Heart left ventricle (tissue), 16 donors: Measurements from ENCODE around the gene GLI2. TPM values are rescaled to one million over a fixed set of nuclear protein-coding genes. Genes with fewer than 3 reads are reported as not detected.

Source experiments
- ATAC-seq, 4 donors: fragments of 200-7000 bp; cut with Tn5 transposase; one replicate each; pipeline ENCODE4 v1.9.1; 2020 to 2022; ENCODE audit warnings: moderate library complexity in 4 of 4, mild to moderate bottlenecking in 3 of 4, moderate number of reproducible peaks in 1 of 4
- DNase-seq, 5 donors: peaks; one replicate each; pipeline ENCODE4 v3.0.0-alpha.2; 2020
- H3K27ac ChIP-seq, 12 donors: fragments of 200-600 bp; sonication (generic) in 4 of 12; one replicate each; pipeline versions ENCODE4 v1.5.0 to v1.8.0; 2016 to 2022; ENCODE audit warnings: mild to moderate bottlenecking in 2 of 12
- H3K27me3 ChIP-seq, 9 donors: fragments of 200-600 bp; sonication (generic) in 2 of 9; one replicate each; pipeline versions ENCODE4 v1.5.1 to v1.8.0; 2016 to 2022; ENCODE audit warnings: mild to moderate bottlenecking in 3 of 9
- H3K36me3 ChIP-seq, 9 donors: fragments of 200-600 bp; sonication (generic) in 2 of 9; one replicate each; pipeline versions ENCODE4 v1.5.0 to v1.8.0; 2018 to 2022; ENCODE audit warnings: mild to moderate bottlenecking in 2 of 9
- H3K4me1 ChIP-seq, 12 donors: fragments of 200-600 bp; sonication (generic) in 4 of 12; one replicate each; pipeline versions ENCODE4 v1.5.0 to v1.8.0; 2016 to 2022; ENCODE audit warnings: mild to moderate bottlenecking in 3 of 12
- H3K4me3 ChIP-seq, 12 donors: fragments of 200-600 bp; sonication (generic) in 4 of 12; one replicate each; pipeline versions ENCODE4 v1.5.0 to v1.8.0; 2017 to 2022; ENCODE audit warnings: mild to moderate bottlenecking in 9 of 12, moderate library complexity in 4 of 12
- H3K9me3 ChIP-seq, 12 donors: fragments of 200-600 bp; sonication (generic) in 4 of 12; one replicate each; pipeline versions ENCODE4 v1.5.0 to v1.8.0; 2016 to 2022; ENCODE audit warnings: mild to moderate bottlenecking in 1 of 12
- CTCF ChIP-seq, 12 donors: fragments of 200-600 bp; sonication (generic) in 4 of 12; IDR thresholded peaks; one replicate each; pipeline versions ENCODE4 v1.5.0 to v1.8.0; 2018 to 2022; ENCODE audit warnings: antibody characterized with exemption in 12 of 12, mild to moderate bottlenecking in 5 of 12
- POLR2A ChIP-seq, 2 donors: fragments of 450-650 bp; IDR thresholded peaks; one replicate each; pipeline ENCODE4 v1.6.1; 2017; ENCODE audit warnings: antibody characterized with exemption in 2 of 2, mild to moderate bottlenecking in 2 of 2, moderate library complexity in 2 of 2
- WGBS, 4 donors: extraction: QIAGEN DNeasy Blood & Tissue Kit in 2 of 4; methylation state at CpG; one replicate each; pipeline versions ENCODE4 v1.1.5 to v1.1.7; 2013 to 2018; 5-methylcytosine and 5-hydroxymethylcytosine counted together
- intact Hi-C, 10 donors: fragments of 100-400 bp; cut with DNase I; formaldehyde crosslinking; loops; one replicate each; pipeline versions ENCODE4 v1.11.1 to v1.14.2; 2022
- polyA plus RNA-seq, 2 donors: library from polyadenylated mRNA; stranded (reverse); fragments of 200-250 nt; gene quantifications; one replicate each; pipeline ENCODE4 v1.2.3, GENCODE V29; 2013
- total RNA-seq, 9 donors: library from RNA; depleted of rRNA in 2 of 9; stranded (reverse); fragments of >200 nt in 2 of 9; fragmentation: NEBNext Ultra II Directional in 3 of 9; extraction: Animal tissue kit (Norgen Biotek cat#: 25700) in 3 of 9; gene quantifications; one replicate each; pipeline versions ENCODE4 v1.1.0 to v1.2.4, GENCODE V29; 2016 to 2023
- donor health status: ischemic (EF 13 %, LVEDD 7.1; RV severe dilation, severe dysfunction).
- donor health status: healthy with polysubstance abuse.
- donor health status: DM: no; HTN: yes; CAD: no.
- donor health status: DM: no; HTN: no; CAD: no.
- donor health status: ischemic (EF 25% LVEDD 6.9; RV normal size, moderate dysfunction).
- donor health status: ischemic (EF 25% LVEDD 5.7; RV mildly dilated, moderate dysfunction).
- donor health status: healthy.
- donor health status: DM: yes; HTN: yes; CAD: no.
- donor health status: ischemic (EF 35%, LVEDD 5.7; RV mildly dilated, moderate dysfunction).
- donor health status: nonischemic (EF 11% LVEDD 7.7; RV severe dilation, severe dysfunction).
- donor health status: DM: yes; HTN: yes; CAD: no.
- donor health status: PGD.
- donor health status: ischemic (EF 29% LVEDD 5.4; RV normal size, mild dysfunction).
- donor health status: nonischemic (EF 23%, LVEDD 6.1; RV moderate dilation, normal function).

GLI2 gene
- total and polyA plus RNA-seq, 11 donors = 0.30 to 4.1 (median 1.0) TPM

- no peak for DNase-seq
- no peak for ATAC-seq
- Histone ChIP-seq H3K4me1 (peaks cover 0 to 19% (median 0%) of the 10 kb centered on the region in 12 donors), H3K27me3 (peaks cover 0 to 4% (median 0%) of the 10 kb centered on the region in 9 donors), H3K36me3 (no peaks in the 10 kb centered on the region), H3K4me3 (no peak overlapping the region), H3K9me3 (no peaks in the 10 kb centered on the region), H3K27ac (no peak overlapping the region)
- intact Hi-C loops = no loop called here
- TF ChIP-seq POLR2A (IDR thresholded peaks at IDR 0.05) (no peak), CTCF (IDR thresholded peaks at IDR 0.05) (no peak)
Observed at GRCh38 chr2:120748741-120749140, 13.1 kb downstream of the GLI2 start.

DNA sequence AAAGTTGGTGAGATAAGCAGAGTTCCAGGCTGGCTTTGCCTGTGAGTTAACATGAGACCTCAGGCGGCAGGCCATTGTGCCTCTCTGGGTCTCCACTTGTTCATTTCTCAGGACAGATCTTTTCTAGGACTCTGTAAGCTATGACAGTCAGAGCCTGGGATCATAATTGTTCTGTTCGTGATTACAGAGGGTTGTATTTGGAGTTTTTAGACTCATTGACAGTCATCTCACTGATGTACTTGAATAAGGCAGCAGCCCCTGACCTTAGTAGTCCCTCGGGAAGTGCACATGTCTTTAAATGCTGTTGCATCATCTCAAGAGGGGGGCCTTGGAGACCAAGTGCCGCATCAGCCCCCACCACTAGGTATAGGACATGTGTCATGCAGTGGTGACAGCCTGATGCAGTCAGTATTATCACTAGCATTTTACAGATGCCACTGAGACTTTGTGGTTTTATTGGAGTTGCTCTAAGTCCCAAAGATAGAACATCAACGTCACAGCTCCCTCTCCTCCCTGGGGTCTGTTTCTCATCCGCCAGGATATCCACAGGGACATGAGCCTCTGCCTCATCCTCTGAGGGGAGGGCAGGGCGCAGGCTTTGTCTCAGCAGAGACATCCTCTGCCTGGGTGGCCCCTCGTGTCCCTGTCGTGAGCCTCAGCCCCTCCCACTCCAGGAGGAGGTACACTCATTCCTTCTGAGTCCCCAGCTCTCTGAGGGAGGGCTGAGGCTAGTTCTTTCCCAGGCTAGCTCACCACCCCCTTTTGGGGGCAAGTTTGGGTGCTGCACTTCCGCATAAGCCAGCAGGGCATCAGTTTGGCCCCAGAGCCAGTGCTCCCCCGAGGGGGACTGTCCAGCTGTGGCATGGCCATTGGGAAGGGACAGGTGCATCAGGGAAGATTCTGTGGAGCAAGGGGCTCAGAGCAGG lies 14.1 kb downstream of the GLI2 start:
- peaks cover 0 to 3% (median 0%) of the 10 kb centered on the region in 9 donors for H3K27me3 ChIP-seq
- peak overlapping the region in 4 of 12 donors; percentile 12 to 43 (median 26) for H3K27ac ChIP-seq
- no peaks in the 10 kb centered on the region for H3K36me3 ChIP-seq
- intact Hi-C loops = no loop called here
- no peak for TF ChIP-seq CTCF (IDR thresholded peaks at IDR 0.05)
- no peak for TF ChIP-seq POLR2A (IDR thresholded peaks at IDR 0.05)
- DNase-seq (peak in 3 of 5 donors; percentile 48 to 64 (median 64)), ATAC-seq (peak; percentile 47 to 81 (median 66))
- WGBS, 4 donors = 43 to 53% (median 48%) methylated on average over 11 of the region's 11 CpGs
- no peak overlapping the region for H3K4me3 ChIP-seq
- H3K4me1 ChIP-seq = peaks cover 0 to 23% (median 0%) of the 10 kb centered on the region in 12 donors
- no peaks in the 10 kb centered on the region for H3K9me3 ChIP-seq

- TF ChIP-seq CTCF (IDR thresholded peaks at IDR 0.05) (no peak), POLR2A (IDR thresholded peaks at IDR 0.05) (no peak)
- 85 to 92% (median 87%) methylated on average over 13 of the region's 13 CpGs for WGBS, 4 donors
- no peaks in the 10 kb centered on the region for H3K9me3 ChIP-seq
- peaks cover 0 to 23% (median 0%) of the 10 kb centered on the region in 12 donors for H3K4me1 ChIP-seq
- DNase-seq (peak in 2 of 5 donors; percentile 13 to 30), ATAC-seq (no peak)
- H3K4me3 ChIP-seq = no peak overlapping the region
- H3K36me3 ChIP-seq = no peaks in the 10 kb centered on the region
- peak overlapping the region in 2 of 12 donors; percentile 12 to 43 for H3K27ac ChIP-seq
- H3K27me3 ChIP-seq = peaks cover 0 to 3% (median 0%) of the 10 kb centered on the region in 9 donors
- intact Hi-C loops = no loop called here
Observed at GRCh38 chr2:120750488-120751210, 15.0 kb downstream of the GLI2 start.

DNA sequence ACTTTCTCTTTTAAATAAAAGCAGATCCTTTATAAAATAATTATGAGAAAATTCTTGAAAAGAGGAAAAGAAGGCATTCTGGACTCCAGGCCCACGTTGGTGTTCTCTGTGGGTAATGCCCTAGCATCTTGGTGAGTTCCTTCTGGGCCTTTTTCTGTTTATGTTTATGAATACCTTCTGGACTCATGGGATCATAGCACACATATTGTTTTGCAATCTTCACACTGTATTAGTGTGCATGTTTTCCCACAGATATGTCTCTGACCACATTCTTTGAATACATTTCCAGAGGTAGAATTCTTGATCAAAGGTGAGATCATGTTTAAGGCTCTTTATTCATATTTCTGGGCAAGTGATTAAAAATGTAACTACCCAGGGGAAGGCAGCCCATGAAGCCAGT lies 15.9 kb downstream of the GLI2 start:
- DNase-seq = no peak
- no peak overlapping the region for H3K4me3 ChIP-seq

More for the DNA sequence above, 15.9 kb downstream of the GLI2 start:
- peaks cover 0 to 23% (median 0%) of the 10 kb centered on the region in 12 donors for H3K4me1 ChIP-seq
- ATAC-seq = no peak
- intact Hi-C loops = no loop called here
- H3K36me3 ChIP-seq = no peaks in the 10 kb centered on the region
- H3K9me3 ChIP-seq = no peaks in the 10 kb centered on the region
- TF ChIP-seq CTCF (IDR thresholded peaks at IDR 0.05) (no peak), POLR2A (IDR thresholded peaks at IDR 0.05) (no peak)
- H3K27ac ChIP-seq = no peak overlapping the region
- peaks cover 0 to 4% (median 0%) of the 10 kb centered on the region in 9 donors for H3K27me3 ChIP-seq
- WGBS, 4 donors = 74 to 80% (median 78%) methylated on average over 1 of the region's 1 CpG
